Inflammatory macrophage (primary cell): Measurements from ENCODE around the gene SIPA1L3.

ENCODE experiments used
- DNase-seq, 2 donors: peaks; one replicate each; pipeline ENCODE4 v3.0.0-alpha.2; 2020 to 2022

Gene SIPA1L3

DNA sequence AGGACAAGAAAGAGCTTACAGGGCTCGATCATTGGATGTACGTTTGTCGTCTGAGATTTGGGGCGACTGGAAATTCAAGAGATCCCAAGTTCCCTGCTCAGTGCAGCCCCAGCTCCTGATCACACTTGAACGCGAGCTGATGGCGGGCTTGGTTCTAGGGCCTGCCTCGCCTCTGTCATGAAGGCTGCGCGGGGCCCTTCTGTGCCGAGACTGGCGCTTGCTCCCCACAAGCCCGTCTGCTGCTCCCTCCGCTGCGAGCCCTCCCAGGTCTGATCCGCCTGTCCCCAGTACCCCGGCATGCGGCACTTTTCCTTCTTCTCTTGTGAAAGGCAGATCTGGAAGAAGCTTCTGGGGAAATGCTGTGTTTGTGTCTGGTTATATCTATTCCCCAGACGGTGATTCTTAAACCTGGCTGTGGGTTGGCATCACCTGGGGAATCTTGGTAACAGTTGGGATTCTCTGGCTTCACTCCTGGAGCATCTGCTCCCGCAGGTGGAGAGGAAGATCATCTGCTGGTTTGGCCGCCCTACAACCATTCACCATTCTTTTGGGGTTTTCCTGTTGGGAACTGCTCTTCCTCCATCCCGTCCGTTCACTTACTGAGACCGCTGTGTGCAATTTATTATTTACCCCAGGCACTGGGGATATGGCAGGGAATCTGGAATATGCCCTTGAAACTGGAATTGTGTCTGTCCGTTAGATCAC, 43.6 kb downstream of the SIPA1L3 start:
- no peak for DNase-seq

DNA sequence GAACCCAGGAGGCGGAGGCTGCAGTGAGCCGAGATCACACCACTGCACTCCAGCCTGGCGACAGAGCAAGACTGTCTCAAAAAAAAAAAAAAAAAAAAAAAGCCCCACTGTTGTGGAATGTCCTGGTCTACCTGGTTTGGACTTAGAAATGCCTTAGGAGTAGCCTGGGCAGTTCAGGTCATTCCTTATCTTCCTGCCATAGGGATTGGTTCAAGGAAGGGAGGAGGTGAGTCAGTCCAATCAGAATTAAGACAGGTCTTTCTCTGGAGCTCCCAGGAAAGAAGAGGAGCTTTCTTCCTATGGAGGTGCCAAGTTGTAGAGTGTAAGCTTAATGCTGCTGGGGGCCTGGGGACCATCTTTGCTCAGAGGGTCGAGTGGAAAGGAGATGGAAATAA, 44.8 kb downstream of the SIPA1L3 start:
- no peak for DNase-seq

DNA sequence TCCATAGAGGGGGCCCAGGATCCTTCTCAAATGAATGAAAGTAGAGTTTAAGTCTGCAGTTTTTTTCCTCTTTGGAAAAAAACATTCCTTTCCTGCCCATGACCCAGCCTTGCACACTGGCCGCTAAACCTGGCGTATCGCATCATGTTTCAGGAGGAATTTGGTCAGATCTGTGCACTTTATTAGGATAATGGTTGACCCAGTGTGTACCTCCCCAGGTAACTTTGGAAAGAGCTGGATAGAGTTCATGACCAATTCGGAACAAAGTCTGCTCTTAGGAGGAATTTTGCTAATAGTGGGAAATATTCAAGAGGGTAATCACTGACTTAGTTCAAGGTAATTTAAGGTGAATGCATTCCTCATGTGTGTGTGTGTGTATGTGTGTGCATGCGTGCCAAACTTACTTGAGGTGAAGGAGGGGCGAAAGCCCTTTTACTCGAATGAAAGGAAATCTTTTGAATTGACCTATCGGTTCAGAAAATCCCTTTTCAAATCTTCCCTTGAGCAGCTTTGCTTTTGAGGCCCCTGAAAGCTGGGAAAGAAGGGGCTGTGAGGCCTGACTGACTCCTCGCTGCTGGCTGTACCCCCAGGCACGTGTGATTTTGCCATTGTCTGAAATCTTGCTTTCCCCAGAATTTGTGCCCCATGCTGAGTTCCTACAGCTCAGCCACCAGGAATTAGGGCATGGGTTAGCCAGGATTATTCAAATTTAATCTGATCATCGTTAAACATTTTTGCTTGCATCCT, 46.3 kb downstream of the SIPA1L3 start:
- no peak for DNase-seq

DNA sequence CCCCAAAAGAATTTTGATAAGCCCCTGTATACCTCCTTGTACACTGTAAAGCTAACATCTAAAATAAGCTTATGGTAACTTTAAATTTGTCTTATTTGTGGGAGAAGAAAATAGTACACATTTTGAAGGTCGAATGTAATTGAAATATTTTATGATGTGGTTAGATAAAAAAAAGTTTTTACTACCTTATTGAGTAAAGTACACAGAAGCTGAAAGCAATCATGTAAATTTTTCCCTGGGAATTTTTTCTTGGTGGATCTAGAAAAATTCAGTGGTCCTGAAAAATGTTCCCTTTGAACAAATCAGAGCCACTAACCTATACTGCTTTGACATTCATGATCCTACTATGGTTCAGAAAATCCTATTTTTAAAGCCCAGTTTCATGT, 46.9 kb downstream of the SIPA1L3 start:
- no peak for DNase-seq

DNA sequence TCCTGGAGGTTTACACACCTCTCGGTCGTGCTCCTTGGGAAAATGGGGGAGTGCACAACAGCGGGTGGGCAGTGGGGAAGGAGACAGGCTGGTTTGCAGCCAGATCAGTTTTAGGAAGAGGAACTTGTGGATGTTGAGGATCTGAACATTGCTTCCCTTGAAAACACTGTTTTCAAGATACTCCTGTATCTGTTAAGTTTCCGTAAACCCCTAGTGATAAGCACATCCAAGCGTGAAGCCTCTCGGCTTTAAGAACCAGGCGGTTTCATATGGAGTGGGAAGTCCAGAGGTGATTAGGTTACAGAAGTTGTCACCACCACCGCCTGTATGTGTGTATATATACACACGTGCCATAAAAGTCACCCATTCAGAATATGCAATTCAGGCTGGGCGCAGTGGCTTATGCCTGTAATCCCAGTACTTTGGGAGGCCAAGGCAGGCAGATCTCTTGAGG, 47.4 kb downstream of the SIPA1L3 start:
- DNase-seq: no peak

DNA sequence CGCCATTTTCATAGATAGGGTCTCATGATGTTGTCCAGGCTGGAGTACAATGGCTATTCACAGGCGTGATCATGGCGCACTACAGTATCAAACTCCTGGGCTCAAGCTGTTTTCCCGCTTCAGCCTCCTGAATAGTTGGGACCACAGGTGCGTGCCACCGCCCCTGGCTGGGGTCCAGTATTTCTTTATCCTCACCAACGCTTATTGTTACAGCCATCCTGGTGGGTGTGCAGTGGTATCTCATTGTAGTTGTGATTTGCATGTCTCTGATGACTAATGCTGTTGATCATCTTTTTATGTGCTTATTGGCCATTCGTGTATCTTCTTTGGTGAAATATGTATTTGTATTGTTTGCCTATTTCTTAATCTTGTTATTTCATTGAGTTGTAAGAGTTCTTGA, 49.0 kb downstream of the SIPA1L3 start:
- no peak for DNase-seq

DNA sequence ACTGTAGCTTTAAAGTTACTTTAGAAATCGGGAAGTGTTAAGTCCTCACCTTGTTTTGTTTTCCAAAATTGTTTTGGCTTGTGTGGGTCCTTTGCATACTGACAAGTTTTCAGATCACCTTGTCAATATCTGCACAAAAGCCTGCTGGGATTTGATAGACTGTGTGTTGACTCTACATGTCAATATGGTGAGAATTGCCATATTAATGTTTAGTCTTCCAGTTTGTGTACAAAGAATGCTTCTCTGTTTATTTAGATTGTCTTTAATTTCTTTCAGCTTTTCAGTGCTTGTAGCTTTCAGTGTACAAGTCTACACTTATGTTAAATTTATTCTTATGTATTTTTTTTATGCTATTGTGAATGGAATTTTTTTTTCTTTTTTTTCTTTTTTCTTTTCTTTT, 50.2 kb downstream of the SIPA1L3 start:
- DNase-seq: no peak

DNA sequence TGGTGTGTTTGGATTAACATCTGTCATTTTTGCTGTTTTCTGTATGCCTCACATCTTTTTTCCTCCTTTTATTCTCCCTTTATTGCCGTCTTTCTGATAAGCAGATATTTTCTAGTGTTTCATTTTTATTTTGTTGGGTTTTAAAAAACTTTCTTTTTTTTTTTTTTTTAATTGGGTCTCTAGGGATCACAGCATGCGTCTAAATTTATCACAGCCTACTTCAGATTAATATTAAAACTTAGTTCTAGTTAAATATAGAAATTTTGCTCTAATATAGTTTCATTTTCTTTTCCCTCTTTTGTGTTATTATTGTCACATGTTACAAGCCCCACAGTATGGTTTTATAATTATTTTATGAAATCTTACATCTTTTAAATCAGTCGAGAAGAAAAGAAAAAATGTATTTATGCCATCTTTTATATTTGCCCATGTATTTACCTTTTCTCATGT, 52.7 kb downstream of the SIPA1L3 start:
- no peak for DNase-seq

DNA sequence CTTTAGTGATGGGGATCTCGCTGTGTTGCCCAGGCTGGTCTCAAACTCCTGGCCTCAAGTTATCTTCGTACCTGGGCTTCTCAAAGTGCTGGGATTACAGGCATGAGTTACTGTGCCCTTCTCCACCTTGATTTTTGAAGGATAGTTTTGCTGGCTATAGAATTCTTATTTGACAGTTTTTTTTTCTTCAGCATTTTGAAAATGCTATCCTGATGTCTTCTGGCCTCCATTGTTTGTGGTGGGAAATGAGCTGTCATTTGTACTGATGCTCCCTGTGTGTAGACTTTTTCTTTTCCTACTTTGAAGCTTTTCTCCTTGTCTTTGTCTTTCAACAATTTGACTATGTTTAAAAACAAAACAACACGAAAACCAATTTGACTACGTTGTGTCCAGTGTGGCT, 54.2 kb downstream of the SIPA1L3 start:
- no peak for DNase-seq

DNA sequence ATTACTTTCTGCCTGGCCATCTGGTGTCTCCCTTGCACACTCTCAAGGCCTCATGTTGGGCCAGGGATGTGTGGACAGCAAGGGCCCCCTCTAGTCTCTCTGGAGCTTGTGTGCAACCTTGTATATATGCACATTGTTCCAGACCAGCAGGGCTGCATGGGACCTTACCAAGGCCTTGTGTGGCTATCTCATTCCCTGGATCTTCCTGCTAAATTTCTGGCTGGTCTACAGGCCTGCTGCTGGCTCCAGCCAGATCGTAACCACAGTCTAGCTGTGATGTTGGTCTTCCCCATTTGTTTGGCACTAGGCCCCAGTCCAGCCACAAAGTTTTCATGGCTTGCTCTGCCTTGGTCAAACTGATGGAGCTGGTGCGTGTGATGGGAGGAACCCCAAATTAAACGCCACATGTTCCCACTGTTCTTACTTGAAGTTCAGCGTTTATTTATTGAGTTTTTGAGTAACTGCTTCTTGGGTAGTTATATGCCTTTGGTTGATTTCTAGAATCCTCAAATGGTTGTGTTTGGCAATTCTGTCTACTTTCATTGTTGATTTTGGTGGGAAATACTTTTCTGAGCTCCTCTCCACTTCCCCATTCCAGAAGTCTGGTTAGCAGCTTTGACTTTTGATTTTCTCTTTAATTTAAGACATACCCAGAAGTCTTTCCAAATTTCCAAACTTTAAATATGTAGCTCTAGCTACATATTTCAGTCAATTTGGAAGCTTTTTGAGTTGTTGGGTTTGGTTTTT, 56.4 kb downstream of the SIPA1L3 start:
- peak in 1 of 2 donors; percentile 21 for DNase-seq

DNA sequence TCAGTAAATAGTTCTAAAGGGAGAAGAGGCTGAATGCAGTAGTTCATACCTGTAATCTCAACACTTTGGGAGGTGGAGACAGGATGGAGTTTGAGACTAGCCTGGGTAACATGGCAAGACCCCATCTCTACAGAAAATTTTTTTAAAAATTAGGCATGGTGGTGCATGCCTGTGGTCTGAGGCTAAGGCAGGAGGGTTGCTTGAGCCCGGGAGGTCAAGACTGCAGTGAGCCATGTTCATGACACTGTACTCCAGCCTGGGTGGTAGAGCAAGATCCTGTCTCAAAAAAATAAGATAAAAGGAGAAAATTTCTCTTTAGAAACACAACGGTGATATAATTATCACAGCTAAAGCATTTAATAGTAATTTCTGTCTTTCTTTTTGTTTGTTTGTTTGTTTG, 57.1 kb downstream of the SIPA1L3 start:
- DNase-seq: no peak

DNA sequence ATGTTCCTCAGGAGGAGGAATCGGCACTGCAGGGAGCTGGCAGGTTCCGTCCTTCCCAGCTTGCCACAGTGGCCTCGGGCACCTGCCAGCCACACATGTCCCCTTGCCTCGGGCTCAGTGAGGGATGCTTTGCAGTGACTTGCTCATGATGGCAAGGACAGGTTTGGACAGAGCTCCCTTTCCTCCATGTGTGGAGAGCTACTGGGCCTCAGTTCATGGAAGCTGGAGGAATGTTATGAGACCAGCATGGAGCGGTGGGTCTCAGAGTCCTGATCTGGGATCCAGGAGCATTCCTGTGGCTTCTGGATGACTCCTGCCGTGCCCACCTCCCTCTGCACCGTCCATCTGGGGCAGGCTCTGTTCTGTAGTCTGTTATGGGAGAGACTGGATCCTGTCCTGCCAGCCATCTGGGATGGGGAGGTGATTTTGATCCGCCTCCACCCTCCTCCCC, 59.2 kb downstream of the SIPA1L3 start:
- no peak for DNase-seq

DNA sequence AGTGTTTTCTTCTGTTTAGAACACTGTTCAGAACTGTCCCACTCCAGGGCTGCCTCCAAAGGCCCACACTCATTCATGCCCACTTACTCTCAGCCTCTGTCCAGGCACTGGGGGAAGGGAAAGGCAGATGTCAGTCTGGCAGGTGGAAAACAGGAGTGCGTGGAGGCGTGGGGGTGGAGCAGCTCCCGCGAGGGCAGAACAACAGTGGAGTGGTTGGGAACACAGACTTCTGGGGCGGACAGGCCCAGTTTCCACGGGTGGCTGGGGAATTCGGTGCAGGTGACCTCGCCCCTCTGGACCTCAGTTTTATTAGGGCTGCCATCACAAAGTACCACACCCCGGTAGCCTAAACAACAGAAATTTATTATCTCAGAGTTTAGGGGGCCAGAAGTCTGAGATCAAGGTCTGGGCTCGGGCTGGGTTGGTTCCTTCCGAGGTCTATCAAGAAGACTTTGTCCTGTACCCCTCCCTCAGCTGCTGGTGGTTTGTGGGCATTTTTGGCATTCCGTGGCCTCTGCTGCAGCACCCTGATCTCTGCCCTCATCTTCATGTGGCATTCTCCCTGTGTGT, 59.7 kb downstream of the SIPA1L3 start:
- no peak for DNase-seq

DNA sequence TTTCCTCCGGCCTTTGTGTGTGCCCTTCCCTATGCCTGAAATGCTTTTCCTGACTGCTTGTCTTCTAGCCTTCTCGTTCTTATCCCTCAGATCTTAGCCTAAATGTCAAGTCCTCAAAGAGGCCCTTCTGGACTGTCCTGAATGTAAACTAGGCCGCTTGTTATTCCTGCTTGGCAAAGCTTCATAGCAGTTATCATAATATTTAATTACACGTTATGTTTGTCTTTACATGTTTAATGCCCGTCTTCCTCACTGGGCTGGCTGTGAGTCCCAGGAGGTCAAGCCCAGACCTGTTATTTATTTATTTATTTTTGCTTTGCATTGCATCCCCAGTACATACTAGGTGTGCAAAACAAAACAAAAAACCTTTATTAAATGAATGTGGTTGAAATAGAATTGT, 62.7 kb downstream of the SIPA1L3 start:
- DNase-seq: no peak

DNA sequence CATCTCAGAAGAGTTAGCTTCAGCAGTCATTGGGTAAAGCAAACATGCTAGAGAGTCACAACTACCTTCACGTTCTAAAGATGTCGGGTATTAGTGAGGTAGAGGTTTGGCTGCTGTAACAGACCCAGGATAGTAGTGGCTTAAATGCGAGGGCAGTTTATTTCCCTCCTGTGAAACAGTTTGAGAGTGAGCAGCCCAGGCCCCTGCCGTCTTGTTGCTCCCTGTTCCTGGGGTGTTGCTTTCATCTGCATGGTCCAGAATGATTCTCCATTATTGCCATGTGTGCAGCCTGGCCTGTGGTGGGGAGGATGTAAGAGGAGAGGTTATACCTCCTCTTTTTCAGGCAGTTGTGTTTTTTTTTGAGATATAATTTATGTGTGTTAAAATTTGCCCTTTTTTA, 63.7 kb downstream of the SIPA1L3 start:
- DNase-seq: no peak

DNA sequence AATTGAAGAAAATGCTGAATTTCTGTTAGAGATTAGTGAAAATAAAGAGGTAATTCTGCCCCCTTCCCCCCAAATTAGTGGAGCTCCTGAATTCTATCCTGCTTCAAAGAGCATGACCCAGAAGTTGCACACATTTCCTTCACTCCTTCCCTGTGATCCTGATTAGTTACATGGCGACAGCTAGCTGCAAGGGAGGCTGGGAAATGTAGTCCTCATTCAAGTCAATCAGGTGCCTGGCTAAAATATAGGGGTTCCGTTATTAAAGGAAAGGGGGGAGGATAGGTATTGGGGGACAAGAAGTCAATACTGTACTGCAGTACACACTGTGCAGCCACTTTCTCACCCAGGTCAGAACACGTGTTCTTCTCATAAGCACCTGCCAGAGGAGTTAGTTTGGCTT, 65.8 kb downstream of the SIPA1L3 start:
- no peak for DNase-seq

DNA sequence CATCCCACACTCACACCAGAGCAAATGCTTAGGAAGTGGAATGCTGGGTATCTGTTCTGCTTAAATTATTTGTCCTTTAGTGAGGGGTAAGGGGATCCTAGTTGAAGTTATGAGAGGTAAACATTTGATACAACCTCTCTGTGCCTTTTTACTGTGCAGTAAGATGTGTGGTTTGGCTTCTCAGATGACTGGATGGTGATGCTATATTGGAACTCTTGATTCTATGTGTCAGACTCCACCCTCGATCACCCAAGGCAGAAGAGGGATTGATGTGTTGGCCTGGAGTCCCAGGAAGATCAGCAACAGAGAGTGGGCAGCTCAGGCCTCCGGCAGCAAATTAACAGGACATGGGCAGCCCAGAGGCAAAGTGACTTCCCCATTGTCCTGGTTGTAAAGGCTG, 66.7 kb downstream of the SIPA1L3 start:
- DNase-seq: no peak

DNA sequence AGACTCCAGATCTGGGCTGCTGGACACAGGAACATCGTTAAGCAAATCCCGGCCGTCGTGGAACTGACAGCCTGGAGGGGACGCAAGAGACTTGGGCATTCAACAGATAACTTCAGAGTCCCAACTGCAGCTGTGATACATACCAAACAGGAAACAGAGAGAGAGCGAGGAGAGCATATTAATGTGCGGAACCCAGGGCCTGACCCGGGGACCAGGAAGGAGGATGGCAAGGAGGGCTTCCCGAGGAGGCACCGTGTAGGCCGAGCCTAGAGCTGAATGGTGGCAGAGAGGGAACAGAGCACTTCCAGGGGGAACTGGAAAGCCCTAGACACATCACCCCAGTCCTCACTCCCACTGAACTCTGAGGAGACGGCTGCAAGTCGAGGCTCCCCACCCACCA, 68.1 kb downstream of the SIPA1L3 start:
- no peak for DNase-seq

DNA sequence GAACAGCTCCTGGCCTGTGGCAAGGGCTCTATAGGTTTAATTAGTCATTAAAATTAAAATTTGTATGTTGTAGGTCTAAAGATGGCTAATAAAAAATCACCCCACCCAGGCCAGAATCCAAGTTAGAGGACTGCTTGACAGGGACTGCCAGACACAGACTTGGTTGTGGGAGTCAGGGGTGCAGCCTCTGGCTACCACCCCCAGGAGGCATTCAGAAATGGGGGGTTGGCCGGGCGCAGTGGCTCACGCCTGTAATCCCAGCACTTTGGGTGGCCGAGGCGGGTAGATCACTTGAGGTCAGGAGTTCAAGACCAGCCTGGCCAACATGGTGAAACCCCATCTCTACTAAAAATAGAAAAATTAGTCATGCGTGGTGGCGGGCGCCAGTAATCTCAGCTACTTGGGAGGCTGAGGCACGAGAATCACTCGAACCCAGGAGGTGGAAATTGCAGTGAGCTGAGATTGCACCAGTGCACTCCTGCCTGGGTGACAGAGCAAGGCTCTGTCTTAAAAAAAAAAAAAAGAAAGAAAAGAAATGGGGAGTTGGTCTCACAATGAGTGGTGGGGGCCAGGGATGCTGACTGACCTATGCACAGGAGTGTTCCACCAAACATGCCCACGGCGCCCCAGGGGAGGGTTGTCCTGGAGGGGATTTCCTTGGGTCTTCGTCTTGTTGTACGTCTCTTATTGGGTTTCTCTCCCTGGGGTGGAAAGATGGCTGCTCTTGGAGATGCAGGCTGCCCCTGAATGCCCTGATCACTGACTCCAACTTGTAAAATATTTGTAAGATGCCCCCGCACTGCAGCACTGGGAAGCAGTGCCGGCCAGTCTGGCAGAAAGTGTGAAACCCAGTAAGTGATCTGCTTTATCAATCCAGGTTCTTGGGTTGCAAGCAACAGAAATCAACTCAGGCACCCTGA, 68.8 kb downstream of the SIPA1L3 start:
- DNase-seq: no peak

DNA sequence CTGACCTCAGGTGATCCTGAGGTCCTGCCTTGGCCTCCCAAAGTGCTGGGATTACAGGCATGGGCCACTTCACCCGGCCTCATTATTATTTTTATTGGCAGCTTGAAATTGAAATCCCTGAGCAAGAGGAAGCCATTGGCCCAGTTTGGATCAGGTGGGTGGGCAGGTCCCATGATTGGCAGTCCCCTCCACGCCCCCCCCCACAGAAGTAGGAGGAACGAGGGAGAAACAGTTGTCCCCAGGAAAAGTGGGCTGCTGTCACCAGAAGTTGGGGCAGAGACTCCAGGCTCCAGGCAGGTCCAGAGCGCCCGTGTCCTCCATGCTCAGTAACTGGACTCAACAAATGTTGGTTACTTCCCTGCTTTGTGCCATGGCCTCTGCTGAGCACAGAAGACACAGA, 70.4 kb downstream of the SIPA1L3 start:
- DNase-seq: no peak

DNA sequence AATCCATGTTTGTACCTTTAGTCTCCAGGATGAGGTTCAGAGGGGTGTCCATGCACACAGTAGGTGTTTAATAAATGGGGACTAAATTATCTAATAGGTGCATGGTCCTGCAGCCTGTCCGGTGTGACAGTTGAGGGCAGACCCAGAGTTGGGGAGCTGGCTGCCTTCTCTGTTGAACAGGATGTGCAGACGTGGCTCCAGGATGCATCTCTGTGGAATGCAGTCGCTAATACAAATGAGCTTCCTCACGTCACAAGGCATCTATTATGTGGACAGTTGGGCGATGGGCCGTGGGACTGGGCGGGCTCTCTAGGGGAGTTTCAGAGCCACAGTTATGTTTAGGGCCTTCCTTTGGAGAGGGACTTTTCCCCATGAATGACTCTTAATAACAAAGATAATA, 71.0 kb downstream of the SIPA1L3 start:
- DNase-seq: no peak

DNA sequence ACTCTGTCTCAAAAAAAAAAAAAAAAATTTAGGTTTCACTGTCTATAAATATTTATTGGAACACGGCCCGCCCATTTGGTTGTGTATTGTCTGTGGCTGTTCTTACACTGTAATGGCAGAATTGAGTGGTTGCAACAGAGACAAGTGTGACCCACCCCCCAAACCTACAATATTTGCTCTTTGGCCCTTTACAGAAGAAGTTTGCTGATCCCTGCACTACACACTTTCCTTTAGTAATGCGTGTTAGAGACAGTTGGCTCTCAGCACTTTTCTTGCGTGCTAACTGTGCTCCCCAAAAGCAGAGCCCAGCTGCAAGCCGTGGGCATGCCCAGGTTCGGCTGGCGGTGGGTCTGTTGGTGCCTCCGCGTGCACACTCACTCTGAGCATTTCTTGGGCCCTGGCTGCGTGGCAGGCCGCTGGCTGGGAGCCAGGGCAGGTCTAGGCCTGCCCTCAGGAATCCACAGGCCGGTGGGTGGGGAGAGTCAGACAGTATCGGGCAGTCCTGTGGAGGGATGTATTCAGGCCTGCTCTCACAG, 72.6 kb downstream of the SIPA1L3 start:
- no peak for DNase-seq
